Endothelial cell of hepatic sinusoid (primary cell): ENCODE results near the gene LENG1.

Experiments
- in situ Hi-C: cut with HindIII; loops from 2 replicates; pipeline ENCODE4 v1.10.0; 2017; ENCODE audit warnings: low sequenced_read_pairs

The LENG1 gene

GRCh38 chr19:54147676-54148075, 11.8 kb downstream of the LENG1 start:
- in situ Hi-C loops: no loop called here

DNA sequence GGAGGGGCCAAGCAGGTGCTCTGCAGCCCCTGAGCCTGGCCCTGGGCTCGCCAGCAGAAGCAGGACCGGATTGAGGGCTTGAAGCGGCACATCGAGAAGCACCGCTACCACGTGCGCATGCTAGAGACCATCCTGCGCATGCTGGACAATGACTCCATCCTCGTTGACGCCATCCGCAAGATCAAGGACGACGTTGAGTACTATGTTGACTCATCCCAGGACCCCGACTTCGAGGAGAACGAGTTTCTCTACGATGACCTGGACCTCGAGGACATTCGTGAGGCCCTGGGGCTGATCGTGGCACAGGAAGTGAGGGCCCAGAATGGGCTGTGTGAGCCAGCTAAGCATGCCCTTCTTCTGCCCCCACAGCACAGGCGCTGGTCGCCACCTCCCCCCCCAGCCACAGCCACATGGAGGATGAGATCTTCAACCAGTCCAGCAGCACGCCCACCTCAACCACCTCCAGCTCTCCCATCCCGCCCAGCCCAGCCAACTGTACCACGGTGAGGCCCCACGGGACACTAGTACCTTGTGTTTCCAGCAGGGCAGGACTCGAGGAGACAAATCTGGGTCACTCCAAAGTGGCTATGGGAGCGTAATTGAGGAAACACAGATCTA, 13.9 kb downstream of the LENG1 start:
- in situ Hi-C loops: no loop called here

GRCh38 chr19:54142166-54142780, 17.2 kb downstream of the LENG1 start:
- in situ Hi-C loops: no loop called here

- in situ Hi-C loops: no loop called here
These were observed 18.2 kb downstream of the LENG1 start for GRCh38 chr19:54141356-54141755.

DNA sequence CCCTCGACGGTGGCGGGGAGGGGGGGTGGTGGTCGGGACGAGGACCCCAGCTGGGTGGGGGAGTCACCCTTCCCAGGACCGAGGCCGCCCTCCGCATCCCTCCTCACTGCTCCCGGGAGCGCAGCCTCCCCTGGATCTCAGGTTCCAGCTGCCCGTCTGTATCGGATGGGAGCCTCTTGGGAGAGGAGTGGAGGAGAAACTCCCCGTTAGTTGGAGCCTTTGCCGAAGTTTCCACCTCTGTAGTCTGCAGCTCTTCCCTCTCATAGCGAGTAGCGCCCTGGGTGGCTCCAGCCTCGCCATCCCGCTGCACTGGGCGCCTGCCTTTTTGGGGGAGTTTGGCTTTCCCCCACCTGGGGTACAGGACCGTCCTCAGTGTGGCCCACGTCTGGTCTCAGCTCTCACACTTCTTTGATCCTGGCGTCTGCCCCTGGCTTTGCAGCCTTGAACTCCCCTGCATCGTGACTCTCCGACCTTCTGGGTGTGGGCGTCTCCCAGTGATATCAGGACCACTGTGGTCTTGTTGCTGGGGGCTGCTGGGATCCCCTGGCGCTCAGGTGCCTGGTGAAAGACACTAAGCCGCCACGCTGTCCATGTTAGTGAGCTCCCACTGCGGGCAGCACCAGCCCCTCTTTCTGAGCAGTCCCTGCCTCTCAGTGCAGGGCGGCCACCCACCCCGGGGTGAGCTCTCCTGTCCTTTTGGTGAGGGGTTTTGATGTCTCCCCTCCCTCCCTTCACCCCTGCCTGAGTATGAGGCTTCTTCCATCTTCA, 20.8 kb downstream of the LENG1 start:
- in situ Hi-C loops: no loop called here

GRCh38 chr19:54137699-54138488, 21.6 kb downstream of the LENG1 start, which contains the start of gene CNOT3:
Gene CNOT3, plus strand, starts transcription at chr19:54137762. Its CDS starts 5,217 bp downstream, at chr19:54142979.
- in situ Hi-C loops: no loop called here

GRCh38 chr19:54136864-54137698, 22.4 kb downstream of the LENG1 start:
- in situ Hi-C loops: no loop called here

DNA sequence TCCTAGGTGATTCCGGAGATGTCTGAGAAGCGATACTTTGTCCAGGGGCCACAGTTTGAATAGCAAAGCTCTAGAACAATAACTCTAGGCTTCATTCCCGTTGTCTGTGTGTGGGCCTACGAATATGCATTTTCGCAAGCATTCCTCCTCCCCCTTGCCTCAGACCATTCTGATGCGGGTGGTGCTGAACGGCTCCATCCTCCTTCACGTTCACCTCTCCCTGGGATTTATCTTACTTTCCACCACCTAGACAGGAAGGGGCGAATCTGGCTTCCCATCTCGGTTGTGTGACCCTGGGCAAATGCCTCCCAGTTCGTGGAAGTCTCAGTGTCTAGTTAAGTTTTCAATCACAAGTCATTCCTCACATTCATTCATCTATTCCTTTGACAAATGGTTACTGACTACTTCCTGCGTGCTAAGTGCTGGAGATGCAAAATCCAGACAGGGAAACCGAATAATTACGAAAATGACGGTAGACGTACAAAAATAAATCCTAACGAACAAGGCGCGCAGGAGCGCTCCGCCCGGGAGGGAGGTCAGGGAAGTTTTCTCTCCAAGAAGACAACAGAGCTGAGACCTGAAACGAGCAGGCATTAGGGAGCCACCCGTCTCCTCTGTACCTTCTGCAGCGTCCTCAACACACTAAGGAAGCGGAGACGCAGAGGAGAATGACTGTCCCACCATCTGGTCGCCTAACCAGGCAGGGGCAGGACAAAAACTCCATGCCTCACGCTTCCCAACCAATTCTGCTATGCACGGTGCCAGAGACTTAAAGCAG, 23.2 kb downstream of the LENG1 start:
- in situ Hi-C loops: no loop called here

DNA sequence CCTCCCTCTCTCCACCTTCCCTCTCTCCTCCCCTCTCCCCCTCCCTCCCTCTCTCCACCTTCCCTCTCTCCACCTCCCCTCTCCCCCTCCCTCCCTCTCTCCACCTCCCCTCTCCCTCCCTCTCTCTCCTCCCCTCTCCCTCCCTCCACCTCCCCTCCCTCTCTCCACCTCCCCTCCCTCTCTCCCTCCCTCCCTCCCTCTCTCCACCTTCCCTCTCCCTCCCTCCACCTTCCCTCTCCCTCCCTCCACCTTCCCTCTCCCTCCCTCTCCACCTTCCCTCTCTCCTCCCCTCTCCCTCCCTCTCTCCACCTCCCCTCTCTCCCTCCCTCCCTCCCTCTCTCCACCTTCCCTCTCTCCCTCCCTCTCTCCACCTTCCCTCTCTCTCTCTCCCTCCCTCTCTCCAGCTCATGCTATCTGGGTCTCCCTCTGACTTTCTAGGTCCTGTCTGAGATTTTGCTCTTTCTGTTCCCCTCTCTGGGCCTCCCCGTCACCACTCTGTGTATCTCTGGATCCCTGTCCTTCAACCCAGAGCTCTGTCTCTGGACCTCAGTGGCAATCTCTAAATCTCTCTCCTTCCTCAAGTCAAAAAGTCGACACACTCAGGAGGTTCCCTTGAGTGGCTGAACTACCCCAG, 25.4 kb downstream of the LENG1 start:
- in situ Hi-C loops: no loop called here

DNA sequence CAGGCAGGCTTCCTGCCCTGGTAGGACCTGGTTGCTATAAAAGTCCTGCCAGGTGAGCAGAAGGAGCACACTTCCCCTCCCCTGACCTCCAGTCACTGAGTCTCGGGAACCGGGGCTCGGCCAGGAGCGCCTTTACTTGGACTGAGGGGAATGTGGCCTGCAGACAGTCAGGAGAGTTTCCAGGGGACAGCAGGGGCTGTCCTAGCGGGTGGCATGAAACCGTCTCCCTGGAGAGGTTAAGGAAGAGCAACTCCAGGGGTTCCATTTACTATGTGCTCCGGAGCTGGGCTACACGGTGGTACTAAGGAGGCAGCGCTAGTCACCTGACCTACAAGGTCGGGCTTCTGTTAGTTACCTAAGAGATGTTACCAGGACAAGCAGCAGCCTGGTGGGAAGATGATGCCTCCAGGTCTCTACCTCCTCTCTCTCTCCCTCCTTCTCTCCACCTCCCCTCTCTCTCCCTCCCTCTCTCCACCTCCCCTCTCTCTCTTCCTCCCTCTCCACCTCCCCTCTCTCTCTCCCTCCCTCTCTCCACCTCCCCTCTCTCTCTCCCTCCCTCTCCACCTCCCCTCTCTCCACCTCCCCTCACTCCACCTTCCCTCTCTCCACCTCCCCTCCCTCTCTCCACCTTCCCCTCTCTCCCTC, 26.1 kb downstream of the LENG1 start:
- in situ Hi-C loops: no loop called here

GRCh38 chr19:54129617-54129996, 29.9 kb downstream of the LENG1 start:
- in situ Hi-C loops: no loop called here

DNA sequence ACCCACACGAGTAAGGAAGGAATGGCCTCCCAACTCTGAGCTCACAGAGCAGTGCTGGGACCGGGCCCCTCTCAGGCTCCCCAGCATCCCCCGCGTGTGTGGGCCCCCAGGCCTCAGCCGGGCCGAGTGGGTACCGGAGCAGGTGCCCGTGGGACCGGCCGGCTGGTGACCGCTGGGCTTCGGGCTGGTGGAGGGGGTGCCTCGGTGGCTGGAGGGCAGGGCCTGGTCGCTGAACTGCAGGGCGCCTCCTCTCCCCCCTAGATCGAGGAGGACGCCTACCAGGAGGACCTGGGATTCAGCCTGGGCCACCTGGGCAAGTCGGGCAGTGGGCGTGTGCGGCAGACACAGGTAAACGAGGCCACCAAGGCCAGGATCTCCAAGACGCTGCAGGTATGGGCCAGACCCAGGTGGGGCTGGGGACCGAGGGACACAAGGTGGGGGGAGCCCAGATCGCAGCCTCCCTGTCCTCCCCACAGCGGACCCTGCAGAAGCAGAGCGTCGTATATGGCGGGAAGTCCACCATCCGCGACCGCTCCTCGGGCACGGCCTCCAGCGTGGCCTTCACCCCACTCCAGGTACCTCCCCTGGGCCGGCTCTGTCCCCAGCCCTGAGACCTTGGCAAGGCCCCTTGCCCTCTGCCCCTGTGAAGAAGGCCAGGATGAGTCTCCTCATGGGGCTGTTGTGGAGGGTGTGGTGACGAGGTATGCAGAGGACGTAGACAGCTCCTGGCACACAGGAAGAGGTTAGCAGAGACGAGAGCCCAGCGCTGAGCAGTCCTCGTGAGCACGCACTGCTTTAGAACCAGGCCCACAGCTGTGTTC, 30.5 kb downstream of the LENG1 start:
- in situ Hi-C loops: no loop called here

- in situ Hi-C loops: no loop called here
These were observed 31.1 kb downstream of the LENG1 start for GRCh38 chr19:54128441-54128725.

DNA sequence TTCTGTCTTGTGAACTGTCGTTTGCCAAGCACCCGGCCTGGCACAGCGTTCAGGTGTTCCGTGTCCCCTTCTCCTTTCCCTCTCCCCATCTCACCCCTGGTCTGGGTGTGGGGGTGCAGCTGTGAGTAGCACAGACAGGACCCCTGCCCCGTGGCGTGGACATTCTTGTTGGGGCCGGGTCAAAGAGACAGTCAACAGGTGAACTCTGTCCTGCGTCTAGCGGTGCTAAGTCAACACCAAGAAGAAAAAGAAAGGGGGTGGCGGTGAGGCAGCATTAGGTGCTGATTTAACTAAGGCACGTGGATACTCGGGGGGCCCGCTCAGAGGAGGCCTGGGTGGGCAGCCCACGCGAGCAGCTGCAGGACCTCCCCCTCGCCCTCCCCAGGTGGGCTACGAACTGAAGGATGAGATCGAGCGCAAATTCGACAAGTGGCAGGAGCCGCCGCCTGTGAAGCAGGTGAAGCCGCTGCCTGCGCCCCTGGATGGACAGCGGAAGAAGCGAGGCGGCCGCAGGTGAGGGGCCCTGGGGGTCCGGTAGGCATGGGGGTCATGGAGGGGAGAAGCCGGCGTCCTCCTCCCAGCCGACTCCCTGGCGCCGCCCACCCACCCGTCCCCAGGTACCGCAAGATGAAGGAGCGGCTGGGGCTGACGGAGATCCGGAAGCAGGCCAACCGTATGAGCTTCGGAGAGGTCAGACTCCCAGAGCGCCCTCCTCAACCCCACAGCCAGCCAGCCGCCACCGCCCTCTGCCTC, 31.7 kb downstream of the LENG1 start:
- in situ Hi-C loops: no loop called here

DNA sequence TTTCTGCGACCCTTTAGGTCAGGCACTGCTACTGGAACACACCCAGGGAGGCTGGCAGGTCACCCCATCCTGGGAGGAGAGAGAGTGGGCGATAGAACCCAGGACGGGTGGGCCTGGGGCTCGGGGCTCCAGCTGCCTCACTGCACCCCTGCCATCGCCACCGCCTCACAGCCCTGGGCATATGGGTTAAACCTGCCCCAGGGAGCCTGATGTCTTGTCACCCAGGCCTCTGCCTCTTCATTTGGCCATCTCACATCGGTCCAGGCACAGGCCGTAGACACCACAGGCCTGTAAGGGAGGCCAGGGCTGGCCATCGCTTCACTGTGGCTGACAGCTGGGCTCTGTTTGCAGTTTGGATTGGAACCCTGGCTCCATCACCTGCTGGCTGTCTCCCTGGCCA, 33.8 kb downstream of the LENG1 start:
- in situ Hi-C loops: no loop called here

GRCh38 chr19:54124393-54124792, 35.1 kb downstream of the LENG1 start:
- in situ Hi-C loops: no loop called here

DNA sequence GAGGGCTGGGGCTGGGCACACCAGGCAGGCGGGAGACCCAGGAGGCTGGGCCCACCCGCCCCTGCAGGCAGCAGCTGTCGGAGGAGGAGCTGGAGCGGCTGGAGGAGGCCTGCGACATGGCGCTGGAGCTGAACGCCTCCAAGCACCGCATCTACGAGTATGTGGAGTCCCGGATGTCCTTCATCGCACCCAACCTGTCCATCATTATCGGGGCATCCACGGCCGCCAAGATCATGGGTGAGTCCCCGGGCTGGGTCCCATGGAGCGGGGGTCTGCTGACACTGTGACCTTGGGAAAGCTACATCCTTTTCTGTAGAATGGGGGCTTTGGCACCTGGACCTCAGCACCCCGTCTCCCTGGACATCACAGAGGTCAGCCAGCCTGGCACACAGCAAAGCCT, 35.8 kb downstream of the LENG1 start:
- in situ Hi-C loops: no loop called here
